ENCODE data around the gene GRIK4. TPM values are rescaled to one million over a fixed set of nuclear protein-coding genes. Genes with fewer than 3 reads are reported as not detected.

The GRIK4 gene
- total RNA-seq, 1 donor from 2014 or later = not detected

DNA sequence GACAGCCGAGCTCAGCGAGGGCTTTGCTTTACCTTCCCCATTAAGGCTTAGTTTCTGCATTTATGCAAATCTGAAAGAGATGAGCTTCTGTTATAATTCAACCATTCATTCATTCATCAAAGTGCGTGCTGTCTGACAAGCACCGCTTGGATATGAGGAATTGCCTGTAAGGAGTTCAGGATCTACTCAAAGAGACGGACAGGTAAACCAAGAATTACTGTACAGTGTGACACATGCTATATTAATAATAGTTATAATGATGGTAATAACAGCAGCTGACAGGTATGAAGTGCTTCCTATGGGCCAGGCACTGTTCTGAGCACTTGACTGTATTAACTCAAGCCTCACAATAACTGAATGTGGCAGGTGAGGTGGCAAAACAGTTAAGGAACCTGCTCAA, 402.5 kb downstream of the GRIK4 start:
- TF ChIP-seq, protein P1, sequence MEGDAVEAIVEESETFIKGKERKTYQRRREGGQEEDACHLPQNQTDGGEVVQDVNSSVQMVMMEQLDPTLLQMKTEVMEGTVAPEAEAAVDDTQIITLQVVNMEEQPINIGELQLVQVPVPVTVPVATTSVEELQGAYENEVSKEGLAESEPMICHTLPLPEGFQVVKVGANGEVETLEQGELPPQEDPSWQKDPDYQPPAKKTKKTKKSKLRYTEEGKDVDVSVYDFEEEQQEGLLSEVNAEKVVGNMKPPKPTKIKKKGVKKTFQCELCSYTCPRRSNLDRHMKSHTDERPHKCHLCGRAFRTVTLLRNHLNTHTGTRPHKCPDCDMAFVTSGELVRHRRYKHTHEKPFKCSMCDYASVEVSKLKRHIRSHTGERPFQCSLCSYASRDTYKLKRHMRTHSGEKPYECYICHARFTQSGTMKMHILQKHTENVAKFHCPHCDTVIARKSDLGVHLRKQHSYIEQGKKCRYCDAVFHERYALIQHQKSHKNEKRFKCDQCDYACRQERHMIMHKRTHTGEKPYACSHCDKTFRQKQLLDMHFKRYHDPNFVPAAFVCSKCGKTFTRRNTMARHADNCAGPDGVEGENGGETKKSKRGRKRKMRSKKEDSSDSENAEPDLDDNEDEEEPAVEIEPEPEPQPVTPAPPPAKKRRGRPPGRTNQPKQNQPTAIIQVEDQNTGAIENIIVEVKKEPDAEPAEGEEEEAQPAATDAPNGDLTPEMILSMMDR (IDR thresholded peaks at IDR 0.05) = no peak
- Histone ChIP-seq H3K36me3 (no peaks in the 10 kb centered on the region), H3K27ac (no peak overlapping the region), H3K9me3 (no peaks in the 10 kb centered on the region), H3K4me3 (no peak overlapping the region), H3K4me1 (no peaks in the 10 kb centered on the region), H3K27me3 (peaks cover 2% of the 10 kb centered on the region)
- DNase-seq (ENCODE audit: low spot score in 2 of 2) = no peak
- intact Hi-C loops (cut with DNase I) = no loop called here

DNA sequence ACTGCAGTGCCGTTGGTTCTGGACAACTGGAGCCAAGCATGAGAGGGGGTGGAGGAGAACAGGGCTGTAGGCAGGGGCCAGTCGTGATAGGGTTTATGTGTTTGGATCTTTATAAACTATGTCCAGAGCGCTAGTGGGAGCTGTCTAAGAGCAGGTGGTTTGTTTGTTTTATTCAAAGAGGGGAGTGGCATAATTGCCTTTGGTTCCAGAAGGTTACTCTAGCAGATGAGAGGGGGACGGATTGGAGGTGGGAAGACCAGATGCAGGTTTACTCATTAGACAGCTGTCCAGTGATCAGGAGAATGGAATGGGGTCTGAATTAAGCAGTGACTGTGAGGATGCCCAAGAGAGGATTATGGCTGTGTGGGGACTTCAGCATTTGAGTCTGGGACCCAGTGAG, 403.1 kb downstream of the GRIK4 start:
- Histone ChIP-seq H3K9me3 (no peaks in the 10 kb centered on the region), H3K27ac (no peak overlapping the region), H3K36me3 (no peaks in the 10 kb centered on the region), H3K4me1 (no peaks in the 10 kb centered on the region), H3K4me3 (no peak overlapping the region), H3K27me3 (peaks cover 2% of the 10 kb centered on the region)
- intact Hi-C loops (cut with DNase I) = no loop called here
- TF ChIP-seq, protein P1 (IDR thresholded peaks at IDR 0.05) = no peak
- no peak for DNase-seq (ENCODE audit: low spot score in 2 of 2)

DNA sequence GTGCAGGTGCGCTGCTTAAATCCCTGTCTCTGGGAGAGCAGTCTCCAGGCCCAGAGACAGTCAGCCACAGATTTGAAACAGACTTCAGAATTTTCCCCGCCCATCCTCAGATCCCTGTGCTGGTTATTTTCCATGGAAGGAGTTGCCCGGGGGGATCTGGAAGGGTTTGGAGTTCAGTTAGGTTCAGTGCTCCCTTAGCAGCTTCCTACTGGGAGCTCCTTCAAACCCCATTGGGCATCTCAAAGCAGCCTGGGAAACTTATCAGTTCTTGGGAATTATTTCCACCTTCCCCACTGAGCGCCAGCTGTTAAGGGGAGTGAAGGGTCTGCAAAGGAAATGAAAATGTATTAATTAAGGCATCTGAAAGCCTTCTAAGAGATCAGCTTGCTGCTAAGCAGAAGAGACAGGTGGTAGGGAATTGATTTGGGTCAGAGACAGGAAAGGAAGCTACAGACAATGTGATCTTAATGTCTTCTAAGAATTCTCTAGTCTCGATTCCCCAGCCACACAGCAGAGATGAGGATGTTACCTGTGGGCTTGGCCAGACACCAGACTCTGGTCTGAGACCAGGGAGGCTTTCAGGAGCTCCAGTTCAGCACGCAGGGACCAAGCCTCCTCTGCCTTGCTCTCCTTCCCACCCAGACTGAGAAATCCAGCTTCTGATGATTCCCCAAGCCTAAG, 406.2 kb downstream of the GRIK4 start:
- H3K27me3 ChIP-seq = peaks cover 2% of the 10 kb centered on the region
- TF ChIP-seq, protein P1 (IDR thresholded peaks at IDR 0.05) = no peak
- intact Hi-C loops (cut with DNase I) = no loop called here
- H3K4me3 ChIP-seq = no peak overlapping the region
- no peak for DNase-seq (ENCODE audit: low spot score in 2 of 2)
- H3K9me3 ChIP-seq = no peaks in the 10 kb centered on the region
- no peaks in the 10 kb centered on the region for H3K4me1 ChIP-seq
- no peak overlapping the region for H3K27ac ChIP-seq
- H3K36me3 ChIP-seq = no peaks in the 10 kb centered on the region

DNA sequence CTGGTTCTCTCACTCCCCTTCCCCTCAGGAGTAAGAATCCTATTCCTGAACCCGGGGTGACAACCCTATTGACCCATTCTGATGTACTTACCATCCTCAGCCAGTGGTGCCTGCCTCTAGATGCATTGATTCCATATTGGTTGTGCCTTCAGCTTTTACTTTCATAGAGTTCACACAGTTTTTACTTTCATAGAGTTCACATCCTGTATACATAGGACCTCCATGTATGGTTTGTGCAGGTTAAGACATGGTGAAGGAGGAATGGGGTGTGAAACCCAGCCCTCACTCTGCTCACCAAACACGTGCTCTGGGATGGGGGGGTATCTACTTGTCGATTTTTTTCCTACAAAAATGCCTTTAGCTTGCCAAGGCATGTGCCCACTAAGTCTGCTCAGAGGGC, 406.7 kb downstream of the GRIK4 start:
- H3K4me3 ChIP-seq = no peak overlapping the region
- no peak overlapping the region for H3K27ac ChIP-seq
- no peaks in the 10 kb centered on the region for H3K36me3 ChIP-seq
- TF ChIP-seq, protein P1 (IDR thresholded peaks at IDR 0.05) = no peak
- no peaks in the 10 kb centered on the region for H3K9me3 ChIP-seq
- DNase-seq (ENCODE audit: low spot score in 2 of 2) = no peak
- H3K4me1 ChIP-seq = no peaks in the 10 kb centered on the region
- intact Hi-C loops (cut with DNase I) = no loop called here
- peaks cover 2% of the 10 kb centered on the region for H3K27me3 ChIP-seq

DNA sequence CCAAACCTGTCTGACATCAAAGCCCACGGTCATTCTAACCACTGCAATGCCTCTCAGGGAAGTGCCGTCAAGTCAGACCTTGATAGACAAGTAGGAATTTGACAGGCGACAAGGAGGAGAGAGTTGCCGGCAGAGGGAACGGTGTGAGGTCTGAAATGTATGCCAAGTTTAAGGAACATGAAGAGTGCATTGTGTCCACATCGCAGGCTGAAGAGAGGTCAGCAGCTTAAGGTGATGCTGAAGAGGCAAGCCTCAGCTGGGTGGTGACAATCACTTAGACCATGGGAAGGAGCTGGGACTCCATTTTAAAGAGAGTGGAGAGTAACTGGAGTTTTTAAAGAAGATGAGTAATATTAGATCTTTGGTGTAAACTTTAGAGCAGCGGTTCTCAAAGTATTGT, 407.5 kb downstream of the GRIK4 start:
- Histone ChIP-seq H3K4me3 (no peak overlapping the region), H3K27me3 (peaks cover 2% of the 10 kb centered on the region), H3K9me3 (no peaks in the 10 kb centered on the region), H3K4me1 (no peaks in the 10 kb centered on the region), H3K36me3 (no peaks in the 10 kb centered on the region), H3K27ac (no peak overlapping the region)
- intact Hi-C loops (cut with DNase I) = no loop called here
- TF ChIP-seq, protein P1 (IDR thresholded peaks at IDR 0.05) = no peak
- DNase-seq (ENCODE audit: low spot score in 2 of 2) = no peak

DNA sequence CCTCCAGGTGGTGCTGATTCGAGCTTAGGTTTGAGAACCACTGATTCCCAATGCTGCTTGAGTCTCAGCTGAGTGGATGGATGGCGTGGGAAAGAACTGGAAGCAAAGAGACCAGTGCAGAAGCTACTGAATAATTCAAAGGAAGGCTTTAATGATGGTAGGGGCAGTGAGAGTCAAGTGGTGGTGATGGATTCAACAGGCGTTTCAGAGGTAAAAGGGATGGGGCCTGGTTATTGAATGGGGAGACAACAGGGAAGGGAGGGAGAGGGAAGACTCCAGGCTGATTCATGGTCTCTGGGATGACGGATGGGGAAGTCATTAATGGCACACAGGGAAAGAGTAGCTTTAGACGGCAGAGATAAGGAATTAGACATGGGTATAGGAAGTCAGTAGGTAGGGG, 408.0 kb downstream of the GRIK4 start:
- DNase-seq (ENCODE audit: low spot score in 2 of 2) = no peak
- Histone ChIP-seq H3K4me1 (no peaks in the 10 kb centered on the region), H3K9me3 (no peaks in the 10 kb centered on the region), H3K27me3 (peaks cover 2% of the 10 kb centered on the region), H3K36me3 (no peaks in the 10 kb centered on the region), H3K27ac (no peak overlapping the region), H3K4me3 (no peak overlapping the region)
- TF ChIP-seq, protein P1 (IDR thresholded peaks at IDR 0.05) = no peak
- intact Hi-C loops (cut with DNase I) = no loop called here
